HepG2 (cell line): Measurements from ENCODE around the gene ITGB5. TPM values are rescaled to one million over a fixed set of nuclear protein-coding genes. Genes with fewer than 3 reads are reported as not detected.

Source experiments
- BATF2 ChIP-seq: sonication (generic); formaldehyde crosslinking; IDR thresholded peaks from 2 replicates; pipeline ENCODE4 v1.8.0; 2022; ENCODE audit warnings: mild to moderate bottlenecking, missing genetic modification reagents, moderate library complexity
- GTF3A ChIP-seq: sonication (generic); formaldehyde crosslinking; conservative IDR thresholded peaks from 2 replicates; pipeline ENCODE4 v1.4.0; 2020; ENCODE audit warnings: mild to moderate bottlenecking, missing genetic modification reagents
- HOXA3 ChIP-seq: sonication (generic); formaldehyde crosslinking; IDR thresholded peaks from 2 replicates; pipeline ENCODE4 v1.5.0; 2020; ENCODE audit warnings: missing genetic modification reagents
- LCORL ChIP-seq, 2 experiments: fragments of 450-650 bp in 1 of 2; sonication (generic) in 1 of 2; formaldehyde crosslinking in 1 of 2; IDR thresholded peaks; 2 replicates each; pipeline versions ENCODE4 v1.5.0 to v1.6.1; 2017 to 2020; ENCODE audit warnings: antibody characterized with exemption in 1 of 2, missing genetic modification reagents in 1 of 2
- POGZ ChIP-seq: sonication (generic); formaldehyde crosslinking; IDR thresholded peaks from 2 replicates; pipeline ENCODE4 v1.4.0; 2020; ENCODE audit warnings: mild to moderate bottlenecking, missing genetic modification reagents
- SRF ChIP-seq: IDR thresholded peaks from 2 replicates; pipeline ENCODE4 v1.6.1; 2011; ENCODE audit warnings: mild to moderate bottlenecking, low read depth, low read length, moderate library complexity
- ZBTB38 ChIP-seq: sonication (generic); formaldehyde crosslinking; IDR thresholded peaks from 2 replicates; pipeline ENCODE4 v1.5.1; 2020; ENCODE audit warnings: mild to moderate bottlenecking, missing genetic modification reagents
- ZNF501 ChIP-seq: sonication (generic); formaldehyde crosslinking; IDR thresholded peaks from 2 replicates; pipeline ENCODE4 v1.5.1; 2020; ENCODE audit warnings: mild to moderate bottlenecking, moderate library complexity, missing genetic modification reagents
- ZNF781 ChIP-seq: sonication (generic); formaldehyde crosslinking; IDR thresholded peaks from 2 replicates; pipeline ENCODE4 v1.5.1; 2020; ENCODE audit warnings: borderline replicate concordance, mild to moderate bottlenecking, missing genetic modification reagents; ENCODE audit errors: not compliant biosample characterization
- polyA plus RNA-seq, 8 experiments: library from polyadenylated mRNA; depleted of rRNA in 3 of 8; stranded (reverse) in 7 of 8; unstranded in 1 of 8; fragments of >200 nt; fragmentation: Illumina TruSeq in 4 of 8; extraction: Trizol in 4 of 8; gene quantifications; 2 replicates each; pipeline versions ENCODE4 v1.2.1 to v1.2.3, GENCODE V29; 2011 to 2016; ENCODE audit warnings: low read depth in 4 of 8, missing spikeins in 1 of 8, mixed read lengths in 1 of 8; ENCODE audit not compliant: insufficient read depth in 1 of 8
- total RNA-seq, 5 experiments: library from RNA; depleted of rRNA; stranded (reverse); fragments of >200 nt; fragmentation: Illumina TruSeq; extraction: Trizol; gene quantifications; 2 replicates each; pipeline ENCODE4 v1.2.3, GENCODE V29; 2016; ENCODE audit warnings: low read depth in 1 of 5
- TF ChIP-seq, protein P1 (sequence below): sonication (generic); formaldehyde crosslinking; IDR thresholded peaks from 2 replicates; pipeline ENCODE4 v1.4.0; 2020; ENCODE audit warnings: mild to moderate bottlenecking, low read depth, missing genetic modification reagents
- TF ChIP-seq, protein P2 (sequence below): IDR thresholded peaks from 2 replicates; pipeline ENCODE4 v1.6.1; 2016; ENCODE audit warnings: missing biosample characterization, missing genetic modification reagents, low read depth
- TF ChIP-seq, protein P3 (sequence below): IDR thresholded peaks from 2 replicates; pipeline ENCODE4 v1.6.1; 2012; ENCODE audit warnings: low read length, improper control_type of control experiment

ITGB5 gene
- total and polyA plus RNA-seq, 2 of the 13 experiments (the other 11 are each of a cell fraction or from before 2014, with no cell fraction given): 74.1 to 343 TPM

DNA sequence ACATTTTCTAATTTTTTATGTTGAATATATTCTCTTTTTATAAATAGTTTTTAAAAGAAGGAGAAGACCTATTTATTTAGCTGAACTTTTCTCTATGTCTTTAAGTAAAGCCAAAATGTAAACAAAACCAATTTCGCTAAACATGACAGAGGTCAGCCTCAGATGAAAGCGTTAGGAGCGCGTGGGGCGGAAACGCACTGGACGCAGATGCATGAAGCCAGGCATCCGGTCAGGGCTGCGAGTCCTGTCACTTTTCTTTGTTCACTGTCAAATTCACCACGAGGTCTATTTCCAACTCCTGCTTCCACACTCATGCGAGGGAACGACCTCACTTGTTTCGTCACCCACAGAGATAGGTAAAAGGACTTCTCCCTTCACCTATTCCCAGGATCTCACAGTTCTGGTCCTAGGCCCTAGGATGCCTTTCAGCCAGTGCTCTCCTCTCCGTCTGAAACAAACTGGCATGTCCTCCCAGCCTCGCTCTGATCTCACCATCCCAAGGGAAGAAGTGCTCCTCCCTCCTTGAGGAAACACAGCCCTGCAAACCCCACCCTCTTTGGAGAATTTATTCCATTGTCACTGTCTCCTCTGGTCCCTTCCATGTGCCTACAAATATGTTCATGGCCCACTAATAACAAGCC, 57.9 kb downstream of the ITGB5 start (continued):
- TF ChIP-seq, protein P1, sequence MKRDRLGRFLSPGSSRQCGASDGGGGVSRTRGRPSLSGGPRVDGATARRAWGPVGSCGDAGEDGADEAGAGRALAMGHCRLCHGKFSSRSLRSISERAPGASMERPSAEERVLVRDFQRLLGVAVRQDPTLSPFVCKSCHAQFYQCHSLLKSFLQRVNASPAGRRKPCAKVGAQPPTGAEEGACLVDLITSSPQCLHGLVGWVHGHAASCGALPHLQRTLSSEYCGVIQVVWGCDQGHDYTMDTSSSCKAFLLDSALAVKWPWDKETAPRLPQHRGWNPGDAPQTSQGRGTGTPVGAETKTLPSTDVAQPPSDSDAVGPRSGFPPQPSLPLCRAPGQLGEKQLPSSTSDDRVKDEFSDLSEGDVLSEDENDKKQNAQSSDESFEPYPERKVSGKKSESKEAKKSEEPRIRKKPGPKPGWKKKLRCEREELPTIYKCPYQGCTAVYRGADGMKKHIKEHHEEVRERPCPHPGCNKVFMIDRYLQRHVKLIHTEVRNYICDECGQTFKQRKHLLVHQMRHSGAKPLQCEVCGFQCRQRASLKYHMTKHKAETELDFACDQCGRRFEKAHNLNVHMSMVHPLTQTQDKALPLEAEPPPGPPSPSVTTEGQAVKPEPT (CRISPR knock-in tag): no peak
- no peak for TF ChIP-seq SRF
- TF ChIP-seq POGZ (CRISPR knock-in tag): 0 out of 2 replicates have a peak, but pooled peaks have one; percentile 29
- TF ChIP-seq ZNF781 (CRISPR knock-in tag): no peak
- TF ChIP-seq HOXA3: peak; percentile 34; the same call in 1 of the 2 replicates
- no peak for TF ChIP-seq LCORL (IDR thresholded peaks at IDR 0.05)
- TF ChIP-seq LCORL (CRISPR knock-in tag; IDR thresholded peaks at IDR 0.05): no peak
- no peak for TF ChIP-seq GTF3A
- TF ChIP-seq, protein P2, sequence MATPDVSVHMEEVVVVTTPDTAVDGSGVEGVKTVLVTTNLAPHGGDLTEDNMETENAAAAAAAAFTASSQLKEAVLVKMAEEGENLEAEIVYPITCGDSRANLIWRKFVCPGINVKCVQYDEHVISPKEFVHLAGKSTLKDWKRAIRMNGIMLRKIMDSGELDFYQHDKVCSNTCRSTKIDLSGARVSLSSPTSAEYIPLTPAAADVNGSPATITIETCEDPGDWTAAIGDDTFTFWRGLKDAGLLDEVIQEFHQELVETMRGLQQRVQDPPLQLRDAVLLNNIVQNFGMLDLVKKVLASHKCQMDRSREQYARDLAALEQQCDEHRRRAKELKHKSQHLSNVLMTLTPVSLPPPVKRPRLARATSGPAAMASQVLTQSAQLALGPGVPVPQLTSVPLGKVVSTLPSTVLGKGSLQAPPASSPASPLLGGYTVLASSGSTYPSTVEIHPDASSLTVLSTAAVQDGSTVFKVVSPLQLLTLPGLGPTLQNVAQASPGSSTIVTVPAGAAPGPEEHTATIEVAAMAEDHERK (CRISPR knock-in tag): no peak
- TF ChIP-seq BATF2 (CRISPR knock-in tag): no peak
- TF ChIP-seq ZBTB38: peak; percentile 93
- no peak for TF ChIP-seq ZNF501 (CRISPR knock-in tag)
- TF ChIP-seq, protein P3, sequence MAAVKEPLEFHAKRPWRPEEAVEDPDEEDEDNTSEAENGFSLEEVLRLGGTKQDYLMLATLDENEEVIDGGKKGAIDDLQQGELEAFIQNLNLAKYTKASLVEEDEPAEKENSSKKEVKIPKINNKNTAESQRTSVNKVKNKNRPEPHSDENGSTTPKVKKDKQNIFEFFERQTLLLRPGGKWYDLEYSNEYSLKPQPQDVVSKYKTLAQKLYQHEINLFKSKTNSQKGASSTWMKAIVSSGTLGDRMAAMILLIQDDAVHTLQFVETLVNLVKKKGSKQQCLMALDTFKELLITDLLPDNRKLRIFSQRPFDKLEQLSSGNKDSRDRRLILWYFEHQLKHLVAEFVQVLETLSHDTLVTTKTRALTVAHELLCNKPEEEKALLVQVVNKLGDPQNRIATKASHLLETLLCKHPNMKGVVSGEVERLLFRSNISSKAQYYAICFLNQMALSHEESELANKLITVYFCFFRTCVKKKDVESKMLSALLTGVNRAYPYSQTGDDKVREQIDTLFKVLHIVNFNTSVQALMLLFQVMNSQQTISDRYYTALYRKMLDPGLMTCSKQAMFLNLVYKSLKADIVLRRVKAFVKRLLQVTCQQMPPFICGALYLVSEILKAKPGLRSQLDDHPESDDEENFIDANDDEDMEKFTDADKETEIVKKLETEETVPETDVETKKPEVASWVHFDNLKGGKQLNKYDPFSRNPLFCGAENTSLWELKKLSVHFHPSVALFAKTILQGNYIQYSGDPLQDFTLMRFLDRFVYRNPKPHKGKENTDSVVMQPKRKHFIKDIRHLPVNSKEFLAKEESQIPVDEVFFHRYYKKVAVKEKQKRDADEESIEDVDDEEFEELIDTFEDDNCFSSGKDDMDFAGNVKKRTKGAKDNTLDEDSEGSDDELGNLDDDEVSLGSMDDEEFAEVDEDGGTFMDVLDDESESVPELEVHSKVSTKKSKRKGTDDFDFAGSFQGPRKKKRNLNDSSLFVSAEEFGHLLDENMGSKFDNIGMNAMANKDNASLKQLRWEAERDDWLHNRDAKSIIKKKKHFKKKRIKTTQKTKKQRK: no peak
